Thoracic aorta (tissue), 2 donors: ENCODE results near the gene CBFA2T3. TPM values are rescaled to one million over a fixed set of nuclear protein-coding genes. Genes with fewer than 3 reads are reported as not detected.

Experiments used
- ATAC-seq: fragments of 150-250 bp; one replicate; pipeline ENCODE4 v1.8.0; 2017; ENCODE audit warnings: low read depth; ENCODE audit not compliant: insufficient number of reproducible peaks, low FRiP score
- DNase-seq: peaks from one replicate; pipeline ENCODE4 v3.0.0-alpha.2; 2020; ENCODE audit warnings: low spot score
- H3K27ac ChIP-seq, 2 donors: fragments of 200-600 bp; sonication (generic); 1 replicate in 1 of 2; 2 replicates in 1 of 2; pipeline ENCODE4 v1.5.1; 2016; ENCODE audit warnings: mild to moderate bottlenecking in 2 of 2, moderate library complexity in 2 of 2
- H3K27me3 ChIP-seq: fragments of 200-600 bp; sonication (generic); replicated peaks from 2 replicates; pipeline ENCODE4 v1.6.0; 2016; ENCODE audit warnings: mild to moderate bottlenecking; ENCODE audit not compliant: insufficient read depth
- H3K36me3 ChIP-seq: fragments of 200-600 bp; sonication (generic); one replicate; pipeline ENCODE4 v1.5.1; 2016
- H3K4me1 ChIP-seq, 2 donors: fragments of 200-600 bp; sonication (generic); 1 replicate in 1 of 2; 2 replicates in 1 of 2; pipeline versions ENCODE4 v1.5.1 to v1.6.0; 2016; ENCODE audit warnings: low read depth in 2 of 2, mild to moderate bottlenecking in 1 of 2; ENCODE audit not compliant: control insufficient read depth in 1 of 2
- H3K4me3 ChIP-seq: fragments of 200-600 bp; sonication (generic); 2 replicates; pipeline ENCODE4 v1.5.1; 2016; ENCODE audit warnings: mild to moderate bottlenecking
- H3K9me3 ChIP-seq: fragments of 200-600 bp; sonication (generic); 2 replicates; pipeline ENCODE4 v1.5.1; 2016
- total RNA-seq, 2 donors: library from RNA; depleted of rRNA; stranded (reverse); fragments of >200 nt; gene quantifications; one replicate each; pipeline versions ENCODE4 v1.1.0 to v1.2.3, GENCODE V29; 2016
- TF ChIP-seq, protein P1 (sequence below): fragments of 200-600 bp; sonication (generic); IDR thresholded peaks from one replicate; pipeline ENCODE4 v1.5.1; 2019; ENCODE audit warnings: antibody characterized with exemption

Gene CBFA2T3
- total RNA-seq, 2 donors from 2014 or later = 3.9 to 6.6 TPM

DNA sequence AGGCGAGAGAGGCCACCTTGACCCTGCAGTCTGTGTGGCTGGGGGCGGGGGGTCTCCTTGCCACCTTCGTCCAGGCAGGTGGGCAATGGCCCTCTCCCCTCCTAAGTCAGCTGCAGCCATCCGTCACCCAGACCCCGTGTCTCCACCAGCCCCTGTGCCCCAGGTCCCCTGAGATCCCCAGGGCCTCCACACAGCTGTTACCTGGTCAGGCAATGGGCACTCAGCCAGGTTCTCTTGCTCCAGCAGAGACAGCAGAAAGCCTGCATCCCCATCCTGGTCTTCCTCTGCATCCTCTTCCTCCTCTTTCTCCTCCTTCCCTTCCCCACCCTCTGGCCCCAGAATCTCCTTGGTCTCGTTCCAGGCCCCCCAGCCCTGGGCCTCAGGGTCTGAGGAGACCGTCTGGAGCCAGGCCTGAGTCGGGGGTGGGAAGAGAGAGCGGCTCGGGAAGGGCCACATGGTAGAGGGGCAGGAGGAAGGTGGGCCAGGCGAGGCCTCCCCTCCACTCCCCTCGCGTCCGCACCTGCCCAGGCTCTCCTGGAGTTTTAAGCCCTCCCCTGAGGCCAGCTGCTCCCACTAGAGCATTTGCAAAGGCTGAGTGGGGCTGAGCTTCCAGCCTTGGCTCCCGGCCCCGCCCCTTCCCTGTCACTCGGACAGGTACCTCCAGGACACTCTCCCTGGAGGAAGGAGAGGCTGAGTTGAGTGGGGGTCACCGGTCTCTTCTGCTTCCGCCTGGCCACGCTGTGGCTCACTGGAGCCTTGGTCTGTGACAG is 110.7 kb downstream of the CBFA2T3 start, which contains the start of gene PABPN1L:
Gene PABPN1L (minus strand): TSS at position 510 of the 770 bp plus-strand sequence. CDS start 54 bp downstream, at position 456.
- Histone ChIP-seq H3K4me1 (no peaks in the 10 kb centered on the region), H3K27me3 (no peaks in the 10 kb centered on the region), H3K4me3 (no peak within 1 kb of the TSS), H3K27ac (no peak within 1 kb of the TSS), H3K9me3 (no peaks in the 10 kb centered on the region), H3K36me3 (peaks cover 8% of the 10 kb centered on the region)
- TF ChIP-seq, protein P1, sequence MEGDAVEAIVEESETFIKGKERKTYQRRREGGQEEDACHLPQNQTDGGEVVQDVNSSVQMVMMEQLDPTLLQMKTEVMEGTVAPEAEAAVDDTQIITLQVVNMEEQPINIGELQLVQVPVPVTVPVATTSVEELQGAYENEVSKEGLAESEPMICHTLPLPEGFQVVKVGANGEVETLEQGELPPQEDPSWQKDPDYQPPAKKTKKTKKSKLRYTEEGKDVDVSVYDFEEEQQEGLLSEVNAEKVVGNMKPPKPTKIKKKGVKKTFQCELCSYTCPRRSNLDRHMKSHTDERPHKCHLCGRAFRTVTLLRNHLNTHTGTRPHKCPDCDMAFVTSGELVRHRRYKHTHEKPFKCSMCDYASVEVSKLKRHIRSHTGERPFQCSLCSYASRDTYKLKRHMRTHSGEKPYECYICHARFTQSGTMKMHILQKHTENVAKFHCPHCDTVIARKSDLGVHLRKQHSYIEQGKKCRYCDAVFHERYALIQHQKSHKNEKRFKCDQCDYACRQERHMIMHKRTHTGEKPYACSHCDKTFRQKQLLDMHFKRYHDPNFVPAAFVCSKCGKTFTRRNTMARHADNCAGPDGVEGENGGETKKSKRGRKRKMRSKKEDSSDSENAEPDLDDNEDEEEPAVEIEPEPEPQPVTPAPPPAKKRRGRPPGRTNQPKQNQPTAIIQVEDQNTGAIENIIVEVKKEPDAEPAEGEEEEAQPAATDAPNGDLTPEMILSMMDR = no peak
- ATAC-seq (no peak), DNase-seq (no peak)

DNA sequence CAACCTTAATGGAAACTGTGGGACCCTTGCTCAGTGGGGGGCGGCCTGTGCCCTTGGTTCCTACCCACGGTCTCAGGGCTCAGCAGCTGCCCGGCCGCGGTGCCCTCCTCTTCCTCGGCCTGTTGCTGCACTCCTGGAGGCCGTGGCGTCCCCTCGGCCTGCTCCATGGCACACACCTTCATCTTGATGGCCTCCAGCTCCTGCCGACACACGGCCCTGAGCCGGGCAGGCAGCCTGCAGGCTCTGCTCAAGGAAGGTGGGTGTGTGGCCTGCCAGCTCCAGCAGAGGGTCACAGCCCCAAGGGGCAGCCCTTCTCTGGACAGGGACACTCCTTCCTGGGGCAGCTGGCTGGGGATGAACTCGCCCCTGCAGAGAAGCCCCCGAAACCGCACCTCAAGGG is 111.3 kb downstream of the CBFA2T3 start:
- Histone ChIP-seq H3K27me3 (no peaks in the 10 kb centered on the region), H3K27ac (no peak overlapping the region), H3K36me3 (peaks cover 14% of the 10 kb centered on the region), H3K9me3 (no peaks in the 10 kb centered on the region), H3K4me3 (no peak overlapping the region), H3K4me1 (no peaks in the 10 kb centered on the region)
- TF ChIP-seq, protein P1 = no peak
- no peak for ATAC-seq
- no peak for DNase-seq

DNA sequence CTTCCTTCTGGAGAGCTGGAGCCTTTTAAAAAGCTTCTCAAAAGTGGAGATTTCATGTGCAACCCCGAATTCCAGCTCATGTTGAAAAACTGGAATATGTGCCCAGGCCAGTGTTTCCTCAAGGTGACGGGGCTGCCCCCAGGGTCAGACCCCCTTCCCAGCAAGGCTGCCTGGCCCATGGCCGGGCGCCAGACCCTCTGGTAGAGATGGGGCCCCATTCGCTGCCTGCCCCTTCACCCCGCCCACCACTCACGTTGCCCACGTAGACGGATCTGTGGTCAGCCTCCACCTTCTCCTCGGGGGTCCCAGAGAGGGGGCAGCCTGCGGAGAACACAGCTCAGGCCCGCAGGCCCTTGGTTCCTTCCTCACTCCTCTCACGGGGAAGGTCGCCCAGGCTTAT is 111.7 kb downstream of the CBFA2T3 start:
- ATAC-seq = no peak
- H3K4me1 ChIP-seq = no peaks in the 10 kb centered on the region
- peaks cover 18% of the 10 kb centered on the region for H3K36me3 ChIP-seq
- no peaks in the 10 kb centered on the region for H3K27me3 ChIP-seq
- H3K27ac ChIP-seq = no peak overlapping the region
- no peak for DNase-seq
- H3K4me3 ChIP-seq = no peak overlapping the region
- TF ChIP-seq, protein P1 = no peak
- no peaks in the 10 kb centered on the region for H3K9me3 ChIP-seq

DNA sequence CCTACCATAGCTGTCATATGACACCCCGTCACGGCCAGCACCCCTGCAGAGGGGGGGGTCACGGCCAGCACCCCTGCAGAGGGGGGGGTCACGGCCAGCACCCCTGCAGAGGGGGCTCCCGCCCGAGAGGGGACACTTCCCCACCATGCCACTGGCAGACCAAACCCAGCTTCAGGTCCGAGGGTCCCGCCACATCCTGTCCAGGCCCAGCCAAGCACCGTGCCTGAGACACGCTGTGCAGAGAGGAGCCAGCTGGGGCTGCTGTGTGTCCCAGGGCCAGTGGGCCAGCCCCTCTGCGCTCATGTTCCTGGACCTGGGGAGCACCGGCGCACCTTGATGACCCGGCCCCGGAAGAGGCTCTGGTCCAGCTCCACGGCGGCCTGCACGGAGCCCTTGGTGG is 112.5 kb downstream of the CBFA2T3 start:
- no peak for ATAC-seq
- Histone ChIP-seq H3K27me3 (no peaks in the 10 kb centered on the region), H3K27ac (no peak overlapping the region), H3K36me3 (peaks cover 25% of the 10 kb centered on the region), H3K4me1 (no peaks in the 10 kb centered on the region), H3K4me3 (no peak overlapping the region), H3K9me3 (no peaks in the 10 kb centered on the region)
- DNase-seq = no peak
- TF ChIP-seq, protein P1 = no peak

DNA sequence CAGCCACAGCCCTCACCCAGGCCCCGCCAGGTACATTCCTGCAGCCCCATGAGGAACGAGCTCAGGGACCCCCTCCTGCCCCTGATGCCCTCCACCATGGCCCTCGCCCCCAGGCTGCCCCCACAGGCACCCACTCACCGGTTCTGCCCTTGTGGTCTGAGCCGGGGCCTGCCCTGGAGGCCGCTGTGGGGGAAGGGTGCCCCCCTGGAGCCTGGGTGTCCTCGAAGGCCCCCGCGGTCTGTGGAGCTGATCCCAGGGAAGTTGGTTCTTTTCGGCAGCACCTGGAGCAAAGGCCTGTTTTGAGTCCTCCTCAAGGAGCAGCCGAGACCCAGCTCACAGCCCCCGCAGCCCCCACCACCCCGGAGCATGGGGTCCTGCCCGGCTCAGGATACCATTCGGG is 112.9 kb downstream of the CBFA2T3 start:
- ATAC-seq = no peak
- Histone ChIP-seq H3K27ac (no peak overlapping the region), H3K27me3 (no peaks in the 10 kb centered on the region), H3K36me3 (peaks cover 29% of the 10 kb centered on the region), H3K4me1 (no peaks in the 10 kb centered on the region), H3K4me3 (no peak overlapping the region), H3K9me3 (no peaks in the 10 kb centered on the region)
- no peak for DNase-seq
- TF ChIP-seq, protein P1 = no peak
